Fibroblast of villous mesenchyme (primary cell): ENCODE measurements around the gene NCAPG. TPM values are rescaled to one million over a fixed set of nuclear protein-coding genes. Genes with fewer than 3 reads are reported as not detected.
A peak's percentile ranks its signal among the peaks of the same experiment; 100 is the strongest.
"Not testable (repeated sequence)": the region's sequence is repeated elsewhere in the genome, so short reads cannot be mapped to it uniquely, and the experiment has no call there.

Experiments
- DNase-seq: peaks from one replicate; pipeline ENCODE4 v3.0.0-alpha.2; 2010; ENCODE audit warnings: low read depth
- H3K4me3 ChIP-seq: 2 replicates; pipeline ENCODE4 v1.5.1; 2011; ENCODE audit warnings: low read depth, mild to moderate bottlenecking, low read length
- CTCF ChIP-seq: IDR thresholded peaks from 2 replicates; pipeline ENCODE4 v1.5.1; 2012; ENCODE audit warnings: low read depth, mild to moderate bottlenecking, low read length; ENCODE audit not compliant: insufficient read depth
- total RNA-seq: library from RNA; depleted of rRNA; stranded (reverse); fragments of >200 nt; gene quantifications from 2 replicates; pipeline ENCODE4 v1.2.3, GENCODE V29; 2012

NCAPG gene
- total RNA-seq, 1 donor, result 32.8 TPM

- no peak for DNase-seq
- peak overlapping the region; percentile 89 for H3K4me3 ChIP-seq
- TF ChIP-seq CTCF, result no peak
Observed at GRCh38 chr4:17812125-17812524, 1.3 kb downstream of the NCAPG start.

GRCh38 chr4:17812801-17813200 lies 2.0 kb downstream of the NCAPG start:
- DNase-seq, result no peak
- H3K4me3 ChIP-seq, result peak overlapping the region; percentile 89
- TF ChIP-seq CTCF, result no peak

- DNase-seq, result peak; percentile 45
- no peak for TF ChIP-seq CTCF
- no peak overlapping the region for H3K4me3 ChIP-seq
Observed at GRCh38 chr4:17814140-17814539, 3.4 kb downstream of the NCAPG start.

GRCh38 chr4:17816142-17816541 lies 5.4 kb downstream of the NCAPG start:
- DNase-seq, result no peak
- no peak for TF ChIP-seq CTCF
- no peak overlapping the region for H3K4me3 ChIP-seq

- DNase-seq, result peak; percentile 81
- peak; percentile 64 for TF ChIP-seq CTCF
- H3K4me3 ChIP-seq, result no peak overlapping the region
Observed at GRCh38 chr4:17817027-17817426, 6.2 kb downstream of the NCAPG start.

- no peak overlapping the region for H3K4me3 ChIP-seq
- no peak for DNase-seq
- no peak for TF ChIP-seq CTCF
Observed at GRCh38 chr4:17823871-17824669, 13.3 kb downstream of the NCAPG start.

GRCh38 chr4:17846266-17846665 lies 35.5 kb downstream of the NCAPG start:
- TF ChIP-seq CTCF, result no peak
- DNase-seq, result no peak
- no peak overlapping the region for H3K4me3 ChIP-seq

- not testable (repeated sequence) for H3K4me3 ChIP-seq, DNase-seq
Observed at GRCh38 chr4:17850295-17850694, 39.5 kb downstream of the NCAPG start.
